Measurements from ENCODE around the gene CALHM2. TPM values are rescaled to one million over a fixed set of nuclear protein-coding genes. Genes with fewer than 3 reads are reported as not detected.

Gene CALHM2
- polyA plus RNA-seq, 1 donor (not counting 4 experiments of a cell fraction or from before 2014, with no cell fraction given), result 0.92 TPM

GRCh38 chr10:103498936-103499638 lies 46.9 kb upstream of the CALHM2 start:
- FAIRE-seq (no peak), DNase-seq (ENCODE audit: low read depth, low spot score) (no peak)
- Histone ChIP-seq H3K27me3 (ENCODE audit: control insufficient read depth, extremely low read depth, insufficient read depth, low read length) (peaks cover 56% of the 10 kb centered on the region), H3K4me1 (ENCODE audit: control insufficient read depth, extremely low read depth, insufficient read depth, low read length) (no peaks in the 10 kb centered on the region), H2AFZ (ENCODE audit: control insufficient read depth, low read length) (no peak overlapping the region), H3K9me3 (ENCODE audit: control insufficient read depth, low read depth, low read length) (no peaks in the 10 kb centered on the region), H3K4me2 (ENCODE audit: control insufficient read depth, extremely low read depth, insufficient read depth, low read depth, low read length) (no peak overlapping the region), H3K9ac (ENCODE audit: control insufficient read depth, extremely low read depth, insufficient read depth, low read length) (no peak overlapping the region), H4K20me1 (ENCODE audit: control insufficient read depth, extremely low read depth, insufficient read depth, low read length) (no peaks in the 10 kb centered on the region), H3K27ac (ENCODE audit: control insufficient read depth, insufficient read depth, low read length) (no peak overlapping the region), H3K36me3 (ENCODE audit: control insufficient read depth in 2 of 2, extremely low read depth in 1 of 2, insufficient read depth in 2 of 2, low read length in 2 of 2) (no peaks in the 10 kb centered on the region), H3K79me2 (ENCODE audit: control insufficient read depth, insufficient read depth, low read length) (no peaks in the 10 kb centered on the region), H3K9me1 (ENCODE audit: control insufficient read depth, extremely low read depth, insufficient read depth, low read length) (no peaks in the 10 kb centered on the region), H3K4me3 (ENCODE audit: control insufficient read depth in 2 of 3, extremely low read depth in 1 of 3, insufficient read depth in 2 of 3, low read depth in 1 of 3, low read length in 3 of 3) (no peak overlapping the region)
- TF ChIP-seq EZH2 (IDR thresholded peaks at IDR 0.05; ENCODE audit: low read length) (no peak), CTCF (optimal IDR thresholded peaks at IDR 0.05 in 1 of 3, IDR thresholded peaks at IDR 0.05 in 1 of 3, conservative IDR thresholded peaks at IDR 0.05 in 1 of 3; ENCODE audit: extremely low read depth in 1 of 3, insufficient read depth in 2 of 3, low read length in 3 of 3) (no peak)
- dilution Hi-C loops (cut with MboI; ENCODE audit: extremely low pct_ligation_motif_present, low sequenced_read_pairs), result no loop called here

GRCh38 chr10:103497161-103497915 lies 45.2 kb upstream of the CALHM2 start:
- H3K4me2 ChIP-seq (ENCODE audit: control insufficient read depth, extremely low read depth, insufficient read depth, low read depth, low read length), result no peak overlapping the region
- H4K20me1 ChIP-seq (ENCODE audit: control insufficient read depth, extremely low read depth, insufficient read depth, low read length), result no peaks in the 10 kb centered on the region
- peaks cover 8% of the 10 kb centered on the region for H3K4me1 ChIP-seq (ENCODE audit: control insufficient read depth, extremely low read depth, insufficient read depth, low read length)
- TF ChIP-seq EZH2 (IDR thresholded peaks at IDR 0.05; ENCODE audit: low read length), result no peak
- H3K27me3 ChIP-seq (ENCODE audit: control insufficient read depth, extremely low read depth, insufficient read depth, low read length), result peaks cover 50% of the 10 kb centered on the region
- H2AFZ ChIP-seq (ENCODE audit: control insufficient read depth, low read length), result no peak overlapping the region
- no peak overlapping the region for H3K27ac ChIP-seq (ENCODE audit: control insufficient read depth, insufficient read depth, low read length)
- FAIRE-seq (no peak), DNase-seq (ENCODE audit: low read depth, low spot score) (no peak)
- H3K9ac ChIP-seq (ENCODE audit: control insufficient read depth, extremely low read depth, insufficient read depth, low read length), result no peak overlapping the region
- no peaks in the 10 kb centered on the region for H3K36me3 ChIP-seq (ENCODE audit: control insufficient read depth in 2 of 2, extremely low read depth in 1 of 2, insufficient read depth in 2 of 2, low read length in 2 of 2)
- no peaks in the 10 kb centered on the region for H3K9me3 ChIP-seq (ENCODE audit: control insufficient read depth, low read depth, low read length)
- dilution Hi-C loops (cut with MboI; ENCODE audit: extremely low pct_ligation_motif_present, low sequenced_read_pairs), result no loop called here
- H3K79me2 ChIP-seq (ENCODE audit: control insufficient read depth, insufficient read depth, low read length), result no peaks in the 10 kb centered on the region
- H3K9me1 ChIP-seq (ENCODE audit: control insufficient read depth, extremely low read depth, insufficient read depth, low read length), result no peaks in the 10 kb centered on the region
- no peak overlapping the region for H3K4me3 ChIP-seq (ENCODE audit: control insufficient read depth in 2 of 3, extremely low read depth in 1 of 3, insufficient read depth in 2 of 3, low read depth in 1 of 3, low read length in 3 of 3)

Data from keratinocyte (primary cell).